Left ventricle myocardium superior (tissue), 1 donor: ENCODE measurements around the gene ANKDD1A. TPM values are rescaled to one million over a fixed set of nuclear protein-coding genes. Genes with fewer than 3 reads are reported as not detected.

Source experiments
- ATAC-seq: fragments of 200-7000 bp; cut with Tn5 transposase; one replicate; pipeline ENCODE4 v1.9.1; 2020; ENCODE audit warnings: mild to moderate bottlenecking, moderate library complexity
- DNase-seq: peaks from one replicate; pipeline ENCODE4 v3.0.0-alpha.2; 2020
- intact Hi-C: fragments of 100-400 bp; cut with micrococcal nuclease; formaldehyde crosslinking; loops from one replicate; pipeline ENCODE4 v1.11.0; 2022
- total RNA-seq: library from RNA; stranded (reverse); fragmentation: NEBNext Ultra II Directional; extraction: Animal tissue kit (Norgen Biotek cat#: 25700); gene quantifications from one replicate; pipeline ENCODE4 v1.2.1, GENCODE V29; 2021
- donor health status: DM: no; HTN: yes; CAD: no; lungs with severe emphysema.

ANKDD1A gene
- total RNA-seq, 1 donor from 2014 or later = 1.3 TPM

DNA sequence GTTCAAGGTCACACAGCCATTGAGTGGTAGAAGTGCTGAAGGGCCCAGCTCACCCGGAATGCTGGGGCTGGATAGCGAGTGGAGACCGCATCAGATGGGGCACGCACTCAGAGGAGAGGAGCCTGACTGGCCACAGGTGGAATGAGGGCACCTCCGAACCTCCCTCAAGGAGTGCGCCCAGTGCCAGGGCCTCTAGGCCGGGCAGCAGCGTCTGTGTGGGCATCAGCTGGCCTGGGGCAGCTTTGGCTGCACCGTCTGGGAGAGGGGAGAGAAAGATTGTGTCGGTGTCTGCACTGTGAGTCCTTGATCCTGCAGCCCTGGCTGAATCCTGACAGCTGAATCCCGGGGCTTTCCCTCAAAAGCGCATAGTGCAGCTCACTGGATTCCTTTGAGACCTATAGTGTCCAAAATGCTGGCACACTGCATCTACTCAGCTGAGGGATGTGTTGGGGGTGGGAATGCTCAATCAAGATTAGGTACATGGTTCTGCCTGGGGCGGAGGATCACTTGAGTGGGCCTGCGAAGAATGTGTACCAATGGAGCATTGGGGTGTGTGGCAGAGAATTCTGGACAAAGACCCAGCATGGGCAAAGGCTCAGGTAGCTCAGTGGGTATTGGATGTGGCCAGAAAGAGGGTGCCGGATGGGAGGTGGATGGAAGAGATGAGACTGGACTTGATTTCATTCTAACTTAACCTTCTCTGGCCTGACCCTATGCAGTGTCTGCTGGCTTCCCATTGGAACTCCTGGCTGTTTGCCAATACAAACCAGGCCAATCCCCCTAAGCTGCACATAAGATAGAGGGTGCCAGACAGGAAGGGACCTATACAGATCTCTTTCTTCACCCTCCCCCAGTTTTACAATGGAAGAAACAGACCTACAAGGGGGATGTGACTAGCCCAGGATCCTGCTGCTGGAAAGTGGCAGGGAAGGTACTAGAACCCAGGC is 950 bp downstream of the ANKDD1A start:
- peak; percentile 23 for DNase-seq
- intact Hi-C loops = no loop called here
- ATAC-seq = peak; percentile 4

DNA sequence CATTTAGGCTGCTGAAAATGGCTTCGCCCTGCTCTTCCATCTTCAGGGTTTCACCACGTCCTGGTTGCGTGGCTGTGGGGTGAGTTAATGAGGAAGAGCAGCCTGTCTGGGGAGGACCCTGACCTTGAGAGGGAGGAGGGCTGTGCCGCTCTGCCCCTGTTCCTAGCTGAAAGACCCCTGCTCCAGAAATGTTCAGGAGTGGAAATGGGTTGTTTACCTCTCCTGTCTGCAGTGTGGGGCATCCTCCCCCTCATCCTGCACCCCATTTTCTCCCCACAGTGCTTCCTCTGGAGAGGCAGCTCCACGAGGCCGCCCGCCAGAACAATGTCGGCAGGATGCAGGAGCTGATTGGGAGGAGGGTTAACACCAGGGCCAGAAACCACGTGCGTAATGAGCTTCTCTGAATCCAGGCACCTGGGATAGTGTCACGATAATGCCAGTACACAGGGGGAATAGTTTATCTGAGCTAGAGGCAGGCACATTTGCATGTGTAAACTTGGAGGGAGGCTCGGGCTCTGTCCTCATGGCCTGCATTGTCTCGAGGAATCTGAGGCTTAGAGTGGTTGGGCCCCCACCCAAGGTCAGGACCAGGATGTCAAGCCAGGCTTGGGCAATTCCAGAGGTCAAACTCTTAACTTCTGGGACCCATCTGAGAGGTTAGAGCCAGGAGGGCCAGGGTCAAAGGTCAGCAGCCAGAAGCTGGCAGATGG is 4.0 kb downstream of the ANKDD1A start:
- intact Hi-C loops = no loop called here
- no peak for ATAC-seq
- DNase-seq = no peak

DNA sequence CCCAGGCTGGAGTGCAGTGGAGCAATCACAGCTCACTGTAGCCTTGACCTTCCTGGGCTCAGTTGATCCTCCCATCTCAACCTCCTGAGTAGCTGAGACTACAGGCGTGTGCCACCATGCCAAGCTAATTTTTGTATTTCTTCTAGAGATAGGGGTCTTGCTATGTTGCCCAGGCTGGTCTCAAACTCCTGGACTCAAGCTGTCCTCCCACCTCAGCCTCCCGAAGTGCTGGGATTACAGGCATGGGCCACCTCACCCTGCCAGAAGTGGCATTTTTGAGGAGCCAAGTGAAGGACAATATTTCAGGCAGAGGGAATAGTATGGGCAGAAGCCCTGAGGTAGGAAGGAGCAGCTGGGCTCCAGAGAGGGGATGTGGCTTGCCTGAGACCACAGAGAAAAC is 4.7 kb downstream of the ANKDD1A start:
- intact Hi-C loops = no loop called here
- DNase-seq (no peak), ATAC-seq (no peak)

DNA sequence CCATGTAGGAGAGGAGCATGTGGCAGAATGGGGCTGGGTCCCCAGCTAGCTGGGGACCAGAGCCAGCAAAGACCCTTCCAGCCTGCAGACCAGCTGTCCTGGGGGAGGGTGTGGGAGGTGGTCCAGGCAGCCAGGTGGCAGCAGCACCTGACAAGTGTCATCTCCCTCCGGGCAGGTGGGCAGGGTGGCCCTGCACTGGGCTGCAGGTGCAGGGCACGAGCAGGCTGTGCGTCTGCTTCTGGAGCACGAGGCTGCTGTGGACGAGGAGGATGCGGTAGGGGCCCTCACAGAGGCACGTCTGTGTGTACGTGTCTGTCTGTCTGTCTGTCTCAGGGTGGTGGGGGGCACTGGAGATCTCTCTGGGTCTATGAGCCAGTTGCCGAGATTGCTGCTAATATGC is 5.5 kb downstream of the ANKDD1A start:
- intact Hi-C loops = no loop called here
- DNase-seq = no peak
- no peak for ATAC-seq

DNA sequence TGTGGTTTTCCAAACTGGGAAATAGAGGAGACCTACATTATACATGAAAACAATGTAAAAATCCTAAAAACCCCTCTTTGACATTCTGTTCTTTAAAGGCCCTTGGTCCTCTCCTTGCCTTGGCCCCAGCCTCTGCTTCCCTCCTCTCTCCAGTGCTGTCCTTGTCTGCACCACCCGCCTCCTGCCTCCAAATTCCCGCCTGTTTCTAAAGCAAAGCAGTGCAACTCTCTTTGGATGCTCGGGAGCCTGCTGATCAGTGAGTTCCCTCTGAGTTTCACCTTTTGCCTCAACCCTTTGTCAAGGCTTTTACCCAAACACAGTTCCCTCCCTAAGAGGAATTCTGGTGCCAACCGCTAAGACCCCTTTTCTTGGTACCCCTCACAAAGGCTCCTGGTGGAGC is 8.0 kb downstream of the ANKDD1A start:
- ATAC-seq = no peak
- DNase-seq = no peak
- intact Hi-C loops = no loop called here

DNA sequence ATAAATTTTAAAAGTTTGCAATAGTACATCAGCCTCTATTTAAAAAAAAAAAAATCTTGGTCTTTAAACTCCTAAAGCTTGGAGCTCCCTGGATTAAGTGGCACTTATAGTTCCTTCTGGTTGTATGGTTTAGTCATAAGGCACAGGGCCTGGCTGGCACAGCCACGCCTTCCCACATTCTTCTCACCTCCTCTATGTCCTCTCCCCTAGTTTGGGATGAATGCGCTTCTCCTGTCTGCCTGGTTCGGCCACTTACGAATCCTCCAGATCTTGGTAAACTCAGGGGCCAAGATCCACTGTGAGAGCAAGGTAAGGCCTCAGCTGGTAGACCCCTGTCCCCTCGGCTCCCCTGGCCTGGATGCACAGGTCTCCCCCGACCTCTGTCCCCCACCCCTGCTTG is 10.0 kb downstream of the ANKDD1A start:
- intact Hi-C loops = no loop called here
- ATAC-seq (no peak), DNase-seq (no peak)

DNA sequence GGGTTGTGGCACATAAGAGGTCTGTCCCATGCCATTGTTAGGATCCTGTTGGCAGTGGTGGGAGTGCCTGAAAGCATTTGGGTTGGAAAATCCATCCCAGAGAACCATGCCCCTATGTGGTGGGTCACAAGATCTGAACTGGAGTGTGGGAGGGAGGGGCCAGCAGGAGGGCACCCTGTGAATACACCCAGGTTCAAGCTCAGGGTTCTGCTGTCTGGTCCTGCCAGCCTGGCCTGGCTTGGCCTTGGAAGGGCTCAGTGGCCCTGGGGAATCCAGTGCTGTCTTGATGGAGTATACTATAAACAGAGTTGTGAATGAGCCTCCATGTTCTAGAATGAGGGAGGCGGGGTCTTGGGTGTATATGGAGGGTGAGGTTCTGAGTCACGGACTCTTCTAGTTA is 11.8 kb downstream of the ANKDD1A start:
- ATAC-seq (no peak), DNase-seq (no peak)
- intact Hi-C loops = no loop called here

DNA sequence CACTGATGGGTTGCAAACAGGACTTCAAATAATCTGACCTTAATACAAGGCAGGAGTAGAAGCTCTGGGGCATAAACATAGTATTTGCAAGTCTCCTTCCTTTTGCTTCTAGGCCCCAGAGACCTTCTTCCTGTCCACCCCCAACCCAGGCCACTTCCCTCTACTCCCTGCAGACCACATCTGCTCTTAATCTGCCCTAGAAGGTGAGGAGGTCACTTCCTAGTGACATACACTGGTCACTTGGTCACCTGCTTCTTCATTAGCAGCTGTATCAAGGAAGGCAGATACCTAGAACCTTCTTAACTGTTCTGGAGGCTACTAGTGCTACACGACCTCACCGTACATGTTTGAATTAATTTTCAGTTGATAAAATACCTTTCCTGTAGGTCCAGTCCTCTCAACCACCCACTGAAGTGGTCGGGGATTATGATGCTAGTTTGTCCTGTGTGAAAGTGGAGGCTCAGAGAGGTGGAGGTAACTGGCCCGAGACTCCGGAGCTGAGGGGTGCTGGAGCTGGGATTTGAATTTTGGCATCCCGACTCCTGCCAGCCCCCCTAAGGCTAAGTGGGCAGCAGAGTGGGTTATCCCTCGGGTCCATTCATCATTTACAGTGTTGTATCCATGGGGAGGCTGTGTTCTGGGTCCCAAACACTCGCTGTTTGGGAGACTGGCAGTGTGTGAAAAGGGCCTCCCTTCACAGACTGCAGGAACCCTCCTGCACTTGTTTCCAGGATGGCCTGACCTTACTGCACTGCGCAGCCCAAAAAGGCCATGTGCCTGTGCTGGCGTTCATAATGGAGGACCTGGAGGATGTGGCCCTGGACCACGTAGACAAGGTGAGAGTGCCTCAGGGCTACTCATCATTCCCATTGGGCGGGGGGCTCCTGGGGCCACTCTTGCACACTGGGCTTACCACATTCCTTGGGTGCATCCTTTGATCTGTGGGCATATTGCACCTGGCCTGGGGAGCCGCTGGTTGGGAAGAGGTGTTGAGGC is 13.9 kb downstream of the ANKDD1A start:
- DNase-seq (no peak), ATAC-seq (no peak)
- intact Hi-C loops = no loop called here

DNA sequence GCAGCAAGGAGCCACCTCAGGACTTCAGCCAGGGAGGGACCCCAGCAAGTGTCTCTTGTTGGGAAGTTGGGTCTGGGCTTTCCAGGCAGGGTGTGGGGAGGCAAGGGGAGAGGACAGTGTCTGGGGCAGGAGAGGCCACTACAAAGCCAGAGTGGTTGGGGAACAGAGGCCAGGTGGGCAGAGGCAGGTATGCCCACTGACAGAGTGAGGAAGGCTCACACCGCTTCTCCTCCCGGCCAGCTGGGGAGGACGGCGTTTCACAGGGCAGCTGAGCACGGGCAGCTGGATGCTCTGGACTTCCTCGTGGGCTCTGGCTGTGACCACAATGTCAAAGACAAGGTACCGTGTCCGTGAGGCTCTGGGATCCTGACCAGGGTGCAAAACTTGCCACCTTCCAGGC is 15.0 kb downstream of the ANKDD1A start:
- intact Hi-C loops = no loop called here
- no peak for DNase-seq
- no peak for ATAC-seq

DNA sequence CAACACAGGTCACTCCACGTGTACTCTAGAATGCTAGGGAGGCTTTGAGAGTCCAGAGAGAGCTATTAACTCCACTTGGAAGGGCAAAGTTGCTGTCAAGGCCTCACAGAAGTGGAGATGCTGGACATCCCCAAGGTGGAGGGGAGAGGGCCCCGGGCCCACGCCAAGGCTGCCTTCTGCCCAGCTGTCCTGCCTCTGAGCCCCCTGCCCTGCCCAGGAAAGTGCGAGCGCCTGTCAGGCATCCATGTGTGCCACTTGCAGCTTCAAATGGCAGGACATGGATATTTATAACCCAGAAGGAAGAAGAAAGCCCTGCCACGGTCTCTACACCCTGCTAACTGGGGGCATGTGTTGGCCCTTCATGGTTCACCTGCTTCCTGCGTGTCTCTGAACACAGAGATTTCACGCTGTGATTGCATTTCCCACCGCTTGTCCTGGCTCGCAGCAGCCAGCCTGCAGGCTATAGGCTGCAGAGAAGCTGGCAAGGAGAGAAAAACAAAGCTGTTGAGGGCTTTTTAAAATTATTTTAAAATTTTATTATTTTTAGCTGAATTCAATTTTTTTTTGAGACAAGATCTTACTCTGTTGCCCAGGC is 17.0 kb downstream of the ANKDD1A start:
- intact Hi-C loops = no loop called here
- DNase-seq = no peak
- peak; percentile 39 for ATAC-seq

DNA sequence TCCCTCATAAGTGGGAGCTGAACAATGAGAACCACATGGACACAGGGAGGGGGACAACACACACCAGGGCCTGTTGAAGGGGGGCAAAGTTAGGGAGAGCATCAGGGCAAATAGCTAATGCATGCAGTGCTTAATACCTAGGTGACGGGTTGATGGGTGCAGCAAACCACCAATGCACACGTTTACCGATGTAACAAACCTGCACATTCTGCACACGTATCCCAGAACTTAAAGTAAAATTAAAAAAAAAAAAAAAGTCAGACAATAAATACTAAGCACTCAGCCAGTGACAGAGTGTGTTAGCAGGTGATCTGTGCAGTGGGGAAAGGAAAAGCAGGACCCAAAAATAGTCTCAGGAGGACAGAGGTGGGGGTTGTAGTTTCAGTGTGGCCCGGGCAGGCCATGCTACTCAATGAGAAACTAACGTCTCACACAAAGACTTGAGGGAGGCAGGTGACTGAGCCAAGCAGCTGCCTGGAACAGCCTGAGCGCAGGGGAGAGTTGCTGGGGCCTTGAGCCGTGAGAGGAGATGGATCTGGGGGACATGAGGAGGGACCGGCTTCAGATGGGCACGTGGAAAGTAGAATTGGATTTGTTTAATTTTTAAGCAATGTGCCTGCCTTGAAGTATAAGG is 18.4 kb downstream of the ANKDD1A start:
- intact Hi-C loops = no loop called here
- ATAC-seq (no peak), DNase-seq (no peak)

DNA sequence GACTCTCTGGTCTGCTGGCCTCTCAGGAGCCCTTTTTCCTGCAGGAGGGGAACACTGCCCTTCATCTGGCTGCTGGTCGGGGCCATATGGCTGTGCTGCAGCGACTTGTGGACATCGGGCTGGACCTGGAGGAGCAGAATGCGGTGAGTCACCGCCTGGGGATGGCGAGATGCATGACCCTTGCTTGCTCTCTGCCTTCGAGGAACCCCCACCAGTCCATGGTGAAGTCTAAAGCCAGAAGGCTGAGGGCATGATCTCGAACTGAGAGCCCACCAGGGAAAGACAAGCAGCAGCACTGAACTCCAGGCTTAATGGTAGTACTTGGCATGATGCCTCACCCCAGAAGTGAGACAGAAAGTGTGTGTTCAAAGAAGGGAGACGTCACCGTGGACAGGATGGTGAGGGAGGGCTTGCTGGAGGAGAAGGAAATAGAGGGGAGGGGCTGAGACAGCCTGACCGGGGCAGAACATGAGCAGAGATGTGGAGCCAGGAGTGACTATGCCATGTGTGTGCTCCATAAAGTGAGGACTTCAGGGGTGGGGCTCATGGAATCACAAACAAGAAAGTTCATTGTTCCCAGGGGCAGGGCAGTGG is 19.2 kb downstream of the ANKDD1A start:
- DNase-seq = no peak
- intact Hi-C loops = no loop called here
- ATAC-seq = no peak

DNA sequence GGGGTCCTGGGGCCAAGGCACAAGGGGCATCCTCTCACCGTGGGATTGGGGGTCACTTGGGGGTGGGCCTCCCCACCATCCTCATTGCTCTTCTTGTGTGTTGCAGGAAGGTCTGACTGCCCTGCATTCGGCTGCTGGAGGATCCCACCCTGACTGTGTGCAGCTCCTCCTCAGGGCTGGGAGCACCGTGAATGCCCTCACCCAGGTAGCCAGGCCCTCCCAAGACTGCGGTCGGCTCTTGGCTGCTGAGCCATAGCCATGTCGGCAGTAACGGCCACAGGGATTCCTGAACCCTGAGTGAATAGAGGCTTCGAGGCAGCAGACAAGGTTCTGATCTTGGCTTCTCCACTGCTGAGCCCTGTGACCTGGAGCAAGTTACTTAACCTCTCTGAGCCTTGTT is 19.7 kb downstream of the ANKDD1A start:
- intact Hi-C loops = no loop called here
- ATAC-seq (no peak), DNase-seq (no peak)

DNA sequence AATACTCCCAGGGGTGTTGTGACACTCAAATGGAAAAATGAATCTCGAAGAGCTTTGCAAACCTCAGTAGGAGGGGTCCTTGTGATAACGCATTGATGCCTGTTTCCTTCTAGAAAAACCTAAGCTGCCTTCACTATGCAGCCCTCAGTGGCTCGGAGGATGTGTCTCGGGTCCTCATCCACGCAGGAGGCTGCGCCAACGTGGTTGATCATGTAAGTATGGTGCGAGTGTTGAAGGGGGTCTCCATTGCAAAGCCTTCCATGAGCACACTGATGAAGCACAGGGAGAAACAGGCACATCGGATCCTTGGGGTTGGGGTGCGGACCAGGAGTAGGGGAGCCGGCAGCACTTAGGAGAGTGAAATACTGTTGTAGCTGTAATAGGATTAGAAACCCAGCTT is 22.3 kb downstream of the ANKDD1A start:
- no peak for ATAC-seq
- no peak for DNase-seq
- intact Hi-C loops = no loop called here

DNA sequence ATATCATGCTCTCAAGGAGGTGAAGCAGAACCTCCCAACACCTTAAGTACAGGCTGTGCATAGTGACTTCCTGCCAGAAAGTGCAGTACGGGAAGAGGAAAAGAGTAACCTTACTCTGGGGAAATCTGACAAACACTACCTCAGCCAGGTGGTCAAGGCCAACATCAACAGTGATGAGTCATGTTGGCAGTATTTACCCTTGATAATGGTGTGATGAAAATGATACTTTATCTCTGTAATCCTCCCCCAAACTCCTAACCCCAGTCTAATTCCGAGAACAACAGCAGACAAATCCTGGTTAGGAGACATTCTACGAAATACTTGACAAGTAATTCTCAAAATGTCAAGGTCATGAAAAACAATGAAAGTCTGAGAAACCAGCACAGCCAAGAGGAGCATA is 26.5 kb downstream of the ANKDD1A start:
- DNase-seq = no peak
- intact Hi-C loops = no loop called here
- no peak for ATAC-seq

DNA sequence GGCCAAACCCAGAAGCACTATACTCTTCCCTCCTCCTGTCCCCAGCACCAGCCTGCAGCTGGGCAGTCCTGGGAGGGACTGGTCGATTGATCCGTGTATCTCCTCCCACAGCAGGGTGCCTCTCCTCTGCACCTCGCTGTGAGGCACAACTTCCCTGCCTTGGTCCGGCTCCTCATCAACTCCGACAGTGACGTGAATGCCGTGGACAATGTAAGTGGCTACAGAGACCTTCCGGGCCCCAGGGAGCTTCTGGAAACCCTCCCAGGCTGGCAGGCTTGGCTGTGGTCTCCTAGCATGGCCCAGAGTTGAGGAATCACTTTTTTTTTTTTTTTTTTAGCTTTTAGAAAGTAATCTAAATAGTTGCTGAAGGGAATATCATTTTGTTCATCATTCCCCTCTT is 30.7 kb downstream of the ANKDD1A start:
- intact Hi-C loops = no loop called here
- ATAC-seq = no peak
- DNase-seq = no peak

DNA sequence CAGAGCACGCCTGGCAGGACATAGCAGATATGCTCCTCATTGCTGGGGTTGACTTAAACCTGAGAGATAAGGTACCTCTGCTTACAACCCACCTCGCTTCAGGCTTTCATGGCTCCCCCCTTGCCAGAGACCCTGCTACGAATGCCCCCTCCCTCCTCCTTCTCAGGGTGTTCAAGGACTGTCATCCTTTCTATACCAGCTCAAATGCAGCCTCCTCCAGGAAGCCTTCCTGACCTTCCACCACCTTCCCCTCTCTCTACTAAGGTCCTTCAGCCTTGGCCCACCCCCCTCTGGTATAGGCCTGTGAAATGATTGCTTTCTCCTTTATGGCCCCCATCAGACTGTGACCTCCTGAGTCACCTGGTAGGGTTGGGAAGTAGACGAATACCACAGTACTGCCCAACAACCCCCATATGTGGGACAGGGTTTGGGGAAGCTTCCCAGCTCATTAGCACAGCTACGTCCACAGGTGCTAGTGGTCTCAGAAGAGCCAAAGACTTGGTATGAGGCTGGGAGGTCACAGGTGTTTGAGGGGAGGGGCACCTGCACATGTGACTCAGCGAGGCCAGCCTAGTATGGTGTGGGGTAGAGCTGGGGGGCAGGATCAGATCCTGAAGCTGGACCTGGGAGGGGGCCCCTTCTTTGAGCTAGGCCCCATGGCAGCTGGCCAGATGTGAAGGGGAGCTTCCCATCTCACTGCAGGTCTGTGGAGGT is 32.0 kb downstream of the ANKDD1A start:
- ATAC-seq (no peak), DNase-seq (no peak)
- intact Hi-C loops = no loop called here

DNA sequence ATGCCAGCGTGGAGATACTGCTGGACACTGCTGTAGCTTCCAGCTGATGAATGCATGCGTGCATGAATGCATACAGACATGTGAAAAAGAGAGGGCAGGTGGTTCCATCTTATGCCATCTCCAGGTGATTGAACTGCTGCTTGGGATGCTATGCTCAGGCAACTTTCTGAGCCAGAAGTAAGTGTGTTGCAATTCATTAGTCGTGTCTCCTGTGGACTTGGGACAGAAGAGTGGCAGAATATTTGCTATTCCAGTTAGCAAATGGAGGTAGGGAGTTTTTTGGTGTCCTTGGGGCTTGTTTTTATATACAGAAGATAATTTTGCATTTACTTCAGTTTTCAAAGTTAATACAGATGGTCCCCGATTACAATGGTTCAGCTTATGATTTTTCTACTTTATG is 33.3 kb downstream of the ANKDD1A start:
- intact Hi-C loops = no loop called here
- no peak for ATAC-seq
- no peak for DNase-seq
